AG08395 (cell line): ENCODE measurements around the gene JMJD1C.
"Not testable (repeated sequence)": the region's sequence is repeated elsewhere in the genome, so short reads cannot be mapped to it uniquely, and the experiment has no call there.

Source experiments
- DNase-seq: peaks from one replicate; pipeline ENCODE4 v3.0.0; 2012; ENCODE audit warnings: mixed read lengths, low spot score

Gene JMJD1C

GRCh38 chr10:63365976-63366765 lies 99.6 kb downstream of the JMJD1C start:
- DNase-seq, result no peak

- no peak for DNase-seq
These were observed 100.9 kb downstream of the JMJD1C start for GRCh38 chr10:63364918-63365317.

- no peak for DNase-seq
These were observed 101.8 kb downstream of the JMJD1C start for GRCh38 chr10:63363951-63364350.

- DNase-seq, result no peak
These were observed 110.1 kb downstream of the JMJD1C start for GRCh38 chr10:63355682-63356081.

GRCh38 chr10:63352976-63353375 lies 112.8 kb downstream of the JMJD1C start:
- DNase-seq, result no peak

- DNase-seq, result no peak
These were observed 117.4 kb downstream of the JMJD1C start for GRCh38 chr10:63348245-63348850.

GRCh38 chr10:63346015-63346441 lies 119.7 kb downstream of the JMJD1C start:
- no peak for DNase-seq

GRCh38 chr10:63344269-63344668 lies 121.5 kb downstream of the JMJD1C start:
- DNase-seq, result no peak

GRCh38 chr10:63343476-63343875 lies 122.3 kb downstream of the JMJD1C start:
- no peak for DNase-seq

- not testable (repeated sequence) for DNase-seq
These were observed 126.1 kb downstream of the JMJD1C start for GRCh38 chr10:63339640-63340039.

- DNase-seq, result no peak
These were observed 128.1 kb downstream of the JMJD1C start for GRCh38 chr10:63337455-63338251.

- DNase-seq, result no peak
These were observed 134.2 kb downstream of the JMJD1C start for GRCh38 chr10:63331586-63331985.

- DNase-seq, result no peak
These were observed 141.3 kb downstream of the JMJD1C start for GRCh38 chr10:63324495-63324854.

- no peak for DNase-seq
These were observed 141.9 kb downstream of the JMJD1C start for GRCh38 chr10:63323701-63324494.

- DNase-seq, result no peak
These were observed 145.1 kb downstream of the JMJD1C start for GRCh38 chr10:63320683-63321082.

GRCh38 chr10:63319231-63319630 lies 146.5 kb downstream of the JMJD1C start:
- no peak for DNase-seq

- no peak for DNase-seq
These were observed 147.3 kb downstream of the JMJD1C start for GRCh38 chr10:63318491-63318890.

- no peak for DNase-seq
These were observed 151.8 kb downstream of the JMJD1C start for GRCh38 chr10:63314020-63314419.

- DNase-seq, result no peak
These were observed 152.6 kb downstream of the JMJD1C start for GRCh38 chr10:63313066-63313717.

- no peak for DNase-seq
These were observed 157.1 kb downstream of the JMJD1C start for GRCh38 chr10:63308628-63309027.

GRCh38 chr10:63304146-63304545 lies 161.6 kb downstream of the JMJD1C start:
- no peak for DNase-seq

GRCh38 chr10:63300801-63301200 lies 165.0 kb downstream of the JMJD1C start:
- no peak for DNase-seq
